Panc1 (cell line): ENCODE data around the gene SDC1. TPM values are rescaled to one million over a fixed set of nuclear protein-coding genes. Genes with fewer than 3 reads are reported as not detected.

Experiments used
- ATAC-seq: fragments of 200-7000 bp; cut with Tn5 transposase; 2 replicates; pipeline ENCODE4 v1.9.1; 2020; ENCODE audit warnings: mild to moderate bottlenecking, moderate library complexity
- BruUV-seq: library from RNA; stranded (reverse); fragments of 400-500 nt; replicated peaks from 2 replicates; lab custom pipeline; 2021; lab: Mats Ljungman, UMichigan
- CTCF ChIA-PET: fragments of 300-600 bp; sonication (Branson Sonifier 250); formaldehyde crosslinking; loops from one replicate; lab custom pipeline; 2022; ENCODE audit warnings: antibody characterized with exemption; lab: Charles Lee
- POLR2A ChIA-PET: fragments of 300-600 bp; sonication (Branson Sonifier 250); formaldehyde crosslinking; loops from one replicate; lab custom pipeline; 2022; ENCODE audit warnings: antibody characterized with exemption; lab: Charles Lee
- DNase-seq: peaks from one replicate; pipeline ENCODE4 v3.0.0-alpha.2; 2010; ENCODE audit warnings: low read depth, low spot score
- H3K27ac ChIP-seq: 2 replicates; pipeline ENCODE4 v1.5.1; 2011; ENCODE audit warnings: mild to moderate bottlenecking, low read length, inconsistent platforms
- H3K27me3 ChIP-seq: fragments of 200-500 bp; sonication (Bioruptor generic); 2 replicates; pipeline ENCODE4 v1.6.0; 2014; ENCODE audit warnings: low read length, inconsistent platforms; ENCODE audit not compliant: control insufficient read depth, insufficient read depth
- H3K36me3 ChIP-seq: fragments of 200-500 bp; sonication (Bioruptor generic); 2 replicates; pipeline ENCODE4 v1.5.1; 2014; ENCODE audit warnings: inconsistent platforms, mild to moderate bottlenecking, low read length, moderate library complexity; ENCODE audit not compliant: control insufficient read depth, insufficient read depth
- H3K4me1 ChIP-seq: 2 replicates; pipeline ENCODE4 v1.5.1; 2011; ENCODE audit warnings: inconsistent platforms, mild to moderate bottlenecking, low read length, moderate library complexity; ENCODE audit not compliant: control insufficient read depth, insufficient read depth
- H3K4me3 ChIP-seq, 2 experiments: 2 replicates each; pipeline ENCODE4 v1.5.1; 2011 to 2012; ENCODE audit warnings: low read depth in 2 of 2, low read length in 2 of 2, mild to moderate bottlenecking in 2 of 2, inconsistent platforms in 1 of 2, moderate library complexity in 1 of 2
- H3K9me3 ChIP-seq: fragments of 200-500 bp; sonication (Bioruptor generic); 2 replicates; pipeline ENCODE4 v1.5.1; 2014; ENCODE audit warnings: low read depth, mild to moderate bottlenecking, inconsistent platforms, low read length, moderate library complexity; ENCODE audit not compliant: control insufficient read depth, insufficient read depth
- CTCF ChIP-seq: fragments of 450-650 bp; IDR thresholded peaks from 2 replicates; pipeline ENCODE4 v1.5.1; 2017; ENCODE audit warnings: mild to moderate bottlenecking
- POLR2AphosphoS5 ChIP-seq: IDR thresholded peaks from 2 replicates; pipeline ENCODE4 v1.6.1; 2012; ENCODE audit warnings: mild to moderate bottlenecking, low read depth, low read length, moderate library complexity
- REST ChIP-seq, 2 experiments: IDR thresholded peaks; 2 replicates each; pipeline ENCODE4 v1.6.1; 2011 to 2012; ENCODE audit warnings: low read depth in 2 of 2, control low read depth in 1 of 2, low read length in 1 of 2, mild to moderate bottlenecking in 1 of 2, moderate library complexity in 1 of 2; ENCODE audit not compliant: insufficient read depth in 1 of 2
- SIN3A ChIP-seq: IDR thresholded peaks from 2 replicates; pipeline ENCODE4 v1.6.1; 2012; ENCODE audit warnings: low read depth, mild to moderate bottlenecking, low read length, moderate library complexity, borderline replicate concordance; ENCODE audit not compliant: insufficient read depth
- TCF7L2 ChIP-seq: IDR thresholded peaks from 2 replicates; pipeline ENCODE4 v1.6.1; 2011; ENCODE audit warnings: mild to moderate bottlenecking, low read depth, low read length, inconsistent platforms
- in situ Hi-C: cut with HindIII; loops from 2 replicates; pipeline ENCODE4 v1.10.0; 2016; ENCODE audit warnings: low sequenced_read_pairs, low pct_unique_long_range_greater_than_20kb
- intact Hi-C: fragments of 100-400 bp; cut with micrococcal nuclease; formaldehyde crosslinking; loops from one replicate; pipeline ENCODE4 v1.10.0; 2022; ENCODE audit not compliant: unreplicated experiment
- total RNA-seq: library from RNA; stranded (reverse); gene quantifications from one replicate; pipeline ENCODE4 v1.2.1, GENCODE V29; 2021; ENCODE audit not compliant: unreplicated experiment

The SDC1 gene
- total RNA-seq, 1 experiment from 2014 or later: 93.0 TPM

DNA sequence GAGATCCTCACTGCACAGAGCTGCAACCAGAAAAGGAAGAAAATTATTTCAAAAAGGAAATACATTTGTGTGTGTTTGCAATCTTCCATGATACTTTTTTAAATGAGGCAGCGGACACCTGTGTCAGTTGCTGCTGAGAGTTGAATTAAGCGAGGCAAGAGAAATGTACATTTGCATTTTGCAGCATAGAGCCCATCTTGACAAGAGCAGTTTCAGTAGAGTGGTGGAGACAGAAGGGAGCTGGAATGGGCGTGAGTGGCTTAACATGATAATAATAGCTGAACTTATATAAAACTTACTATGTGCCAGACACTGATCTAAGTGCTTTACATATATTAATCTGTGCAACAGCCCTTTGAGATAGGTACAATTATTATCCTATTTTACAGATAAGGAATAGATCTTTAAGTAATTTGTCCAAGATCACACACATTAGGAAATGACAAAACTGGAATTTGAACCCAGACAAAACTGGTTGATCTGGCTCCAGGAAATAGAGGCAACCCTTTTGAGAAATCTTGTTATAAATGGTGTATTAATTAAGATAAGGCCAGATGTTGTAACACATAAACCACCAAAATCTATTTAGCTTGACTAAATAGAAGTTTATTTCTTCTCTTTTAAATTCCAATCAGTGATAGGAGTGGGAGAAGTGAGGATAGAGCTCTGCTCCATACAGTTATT lies 68.7 kb downstream of the SDC1 start:
- in situ Hi-C loops (no loop called here), intact Hi-C loops (no loop called here)
- TF ChIP-seq REST (IDR thresholded peaks at IDR 0.05; ENCODE audit: insufficient read depth in 1 of 2, low read depth in 2 of 2, low read length in 1 of 2): no peak
- no peak for TF ChIP-seq TCF7L2
- no peak for TF ChIP-seq SIN3A
- TF ChIP-seq CTCF: no peak
- no peak for TF ChIP-seq POLR2AphosphoS5
- ChIA-PET POLR2A (no interaction called here), CTCF (no interaction called here)
- Histone ChIP-seq H3K36me3 (no peaks in the 10 kb centered on the region), H3K27ac (no peak overlapping the region), H3K4me1 (no peaks in the 10 kb centered on the region), H3K27me3 (peaks cover 5% of the 10 kb centered on the region; the same call in 1 of the 2 replicates), H3K4me3 (no peak overlapping the region), H3K9me3 (no peaks in the 10 kb centered on the region)
- no TSS peak for BruUV-seq
- ATAC-seq (no peak), DNase-seq (no peak)

DNA sequence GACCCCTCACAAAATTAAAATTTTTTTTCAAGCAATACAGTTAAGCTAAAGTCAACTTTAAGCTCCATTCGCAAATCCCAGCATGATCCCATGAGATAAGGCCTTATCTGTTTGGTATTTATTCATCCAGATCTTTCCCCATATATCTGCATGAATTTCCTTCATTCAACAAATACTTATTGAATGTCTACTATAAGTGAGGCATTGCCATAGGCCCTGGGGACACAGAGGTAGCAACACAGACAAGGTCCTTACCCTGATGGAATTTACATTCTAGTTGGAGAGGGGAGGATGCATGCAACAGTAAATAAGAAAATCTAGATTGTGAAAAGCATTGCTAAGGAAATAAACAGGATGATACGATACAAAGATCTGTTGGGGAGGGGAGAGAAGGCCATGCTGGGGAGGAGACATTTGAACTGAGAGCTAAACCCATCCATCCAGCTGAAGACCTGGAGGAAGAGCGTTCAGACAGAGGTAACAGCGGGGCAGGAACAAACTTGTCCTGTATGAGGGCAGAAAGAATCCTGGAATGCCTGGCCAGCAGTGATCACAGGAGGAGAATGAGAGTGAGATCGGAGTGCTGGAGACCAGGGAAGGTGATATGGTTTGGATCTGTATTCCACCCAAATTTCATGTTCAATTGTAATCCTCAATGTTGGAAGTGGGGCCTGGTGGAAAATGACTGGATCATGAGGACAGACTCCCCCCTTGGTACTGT lies 71.6 kb downstream of the SDC1 start:
- ATAC-seq (no peak), DNase-seq (no peak)
- TF ChIP-seq REST (IDR thresholded peaks at IDR 0.05; ENCODE audit: insufficient read depth in 1 of 2, low read depth in 2 of 2, low read length in 1 of 2) (no peak), CTCF (no peak), TCF7L2 (no peak), SIN3A (no peak), POLR2AphosphoS5 (no peak)
- Histone ChIP-seq H3K9me3 (no peaks in the 10 kb centered on the region), H3K27me3 (no peaks in the 10 kb centered on the region), H3K4me3 (no peak overlapping the region), H3K36me3 (no peaks in the 10 kb centered on the region), H3K27ac (no peak overlapping the region), H3K4me1 (no peaks in the 10 kb centered on the region)
- intact Hi-C loops: no loop called here
- in situ Hi-C loops: no loop called here
- POLR2A ChIA-PET: no interaction called here
- CTCF ChIA-PET: no interaction called here
- BruUV-seq: no TSS peak
